Adrenal gland (tissue), 5 donors: ENCODE measurements around the gene TRAF7.

Experiments used
- CTCF ChIP-seq, 6 experiments: fragments of 450-650 bp in 4 of 6; fragments of 200-600 bp in 2 of 6; sonication (generic) in 1 of 6; IDR thresholded peaks; 1 replicate in 5 of 6; 2 replicates in 1 of 6; pipeline versions ENCODE4 v1.5.1 to v1.8.0; 2016 to 2021; ENCODE audit warnings: antibody characterized with exemption in 6 of 6, mild to moderate bottlenecking in 2 of 6, moderate library complexity in 1 of 6
- POLR2A ChIP-seq, 2 donors: fragments of 450-650 bp; IDR thresholded peaks; one replicate each; pipeline ENCODE4 v1.6.1; 2017; ENCODE audit warnings: antibody characterized with exemption in 2 of 2, mild to moderate bottlenecking in 2 of 2, moderate library complexity in 1 of 2
- donor health status: DM: no; HTN: no; CAD: no.

DNA sequence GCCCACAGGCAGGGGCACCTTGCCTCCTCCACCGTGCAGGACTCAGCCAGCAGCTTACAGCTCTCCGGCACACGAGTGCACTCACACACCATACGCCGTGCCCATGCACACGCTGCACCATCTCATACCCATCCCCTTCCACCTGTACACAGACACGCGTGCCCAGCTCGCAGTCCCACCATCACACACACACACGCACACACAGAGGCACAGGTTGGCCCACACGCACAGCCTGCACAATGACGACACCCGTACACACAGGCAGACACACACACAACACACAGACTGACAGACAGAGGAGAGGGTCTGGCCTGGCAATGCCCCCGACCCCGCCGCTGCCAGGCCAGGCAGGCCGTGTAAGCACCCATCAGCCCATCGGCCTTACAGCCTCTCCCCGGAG, 28.8 kb downstream of the TRAF7 start:
- TF ChIP-seq CTCF (IDR thresholded peaks at IDR 0.05) (no peak), POLR2A (IDR thresholded peaks at IDR 0.05) (no peak)
